Neural cell (in vitro differentiated cells): ENCODE results near the gene KCNAB2. TPM values are rescaled to one million over a fixed set of nuclear protein-coding genes. Genes with fewer than 3 reads are reported as not detected.
A peak's percentile ranks its signal among the peaks of the same experiment; 100 is the strongest.

Source experiments
- H2AFZ ChIP-seq: fragments of 200-600, 300-800 bp; sonication (generic), shearing (Covaris generic); 2 replicates; pipeline ENCODE4 v1.6.0; 2014; ENCODE audit warnings: low read depth, mild to moderate bottlenecking, antibody characterized with exemption, low read length, moderate library complexity
- H3F3A ChIP-seq: fragments of 200-600 bp; shearing (Covaris generic); 2 replicates; pipeline ENCODE4 v1.6.1; 2016; ENCODE audit warnings: mild to moderate bottlenecking, moderate library complexity, mixed read lengths, antibody characterized with exemption, low read length; ENCODE audit not compliant: insufficient read depth, poor library complexity, severe bottlenecking
- H3K27ac ChIP-seq: fragments of 200-600, 300-800 bp; sonication (generic), shearing (Covaris generic); 2 replicates; pipeline ENCODE4 v1.5.1; 2014; ENCODE audit warnings: mild to moderate bottlenecking, low read length, moderate library complexity
- H3K27me3 ChIP-seq: fragments of 300-800, 200-600 bp; sonication (generic), shearing (Covaris generic); 2 replicates; pipeline ENCODE4 v1.6.0; 2014; ENCODE audit warnings: mild to moderate bottlenecking, low read depth, low read length, moderate library complexity; ENCODE audit not compliant: insufficient read depth
- H3K36me3 ChIP-seq: fragments of 300-800, 200-600 bp; sonication (generic), shearing (Covaris generic); 2 replicates; pipeline ENCODE4 v1.5.1; 2014; ENCODE audit warnings: mild to moderate bottlenecking, antibody characterized with exemption, low read length, moderate library complexity; ENCODE audit not compliant: insufficient read depth
- H3K4me2 ChIP-seq: fragments of 300-800, 200-600 bp; sonication (generic), shearing (Covaris generic); 2 replicates; pipeline ENCODE4 v1.6.0; 2014; ENCODE audit warnings: mild to moderate bottlenecking, low read length
- H3K4me3 ChIP-seq: fragments of 300-800, 200-600 bp; sonication (generic), shearing (Covaris generic); 2 replicates; pipeline ENCODE4 v1.5.1; 2014; ENCODE audit warnings: mild to moderate bottlenecking, low read length, moderate library complexity
- H3K79me2 ChIP-seq: fragments of 200-600 bp; shearing (Covaris generic); replicated peaks from 2 replicates; pipeline ENCODE4 v1.6.0; 2014; ENCODE audit warnings: mild to moderate bottlenecking, low read length, moderate library complexity; ENCODE audit not compliant: insufficient read depth
- H3K9ac ChIP-seq: fragments of 300-800, 200-600 bp; sonication (generic), shearing (Covaris generic); 2 replicates; pipeline ENCODE4 v1.6.1; 2016; ENCODE audit warnings: mild to moderate bottlenecking, low read length, mixed read lengths
- H3K9me2 ChIP-seq: fragments of 200-600 bp; shearing (Covaris generic); 2 replicates; pipeline ENCODE4 v1.6.1; 2016; ENCODE audit warnings: mild to moderate bottlenecking, low read length, mixed read lengths; ENCODE audit not compliant: insufficient read depth
- H3K9me3 ChIP-seq: fragments of 200-600, 300-800 bp; sonication (generic), shearing (Covaris generic); 2 replicates; pipeline ENCODE4 v1.6.1; 2016; ENCODE audit warnings: mild to moderate bottlenecking, mixed run types, low read length, moderate library complexity, mixed read lengths
- H4K20me1 ChIP-seq: fragments of 200-600 bp; shearing (Covaris generic); 2 replicates; pipeline ENCODE4 v1.6.1; 2016; ENCODE audit warnings: mild to moderate bottlenecking, mixed run types; ENCODE audit not compliant: insufficient read depth
- CTCF ChIP-seq: fragments of 450-650 bp; IDR thresholded peaks from 2 replicates; pipeline ENCODE4 v1.5.1; 2014; ENCODE audit warnings: antibody characterized with exemption, mild to moderate bottlenecking, moderate library complexity; ENCODE audit not compliant: poor library complexity, severe bottlenecking
- EP300 ChIP-seq: fragments of 450-650 bp; conservative IDR thresholded peaks from 2 replicates; pipeline ENCODE4 v1.6.1; 2014; ENCODE audit warnings: antibody characterized with exemption, mild to moderate bottlenecking, moderate library complexity; ENCODE audit not compliant: poor library complexity, severe bottlenecking
- EZH2 ChIP-seq: fragments of 200-600, 300-800 bp; shearing (Covaris generic), sonication (generic); IDR thresholded peaks from 2 replicates; pipeline ENCODE4 v1.6.1; 2014; ENCODE audit warnings: antibody characterized with exemption, low read length, borderline replicate concordance, mild to moderate bottlenecking; ENCODE audit not compliant: insufficient read depth, poor library complexity, severe bottlenecking
- MXI1 ChIP-seq: fragments of 450-650 bp; conservative IDR thresholded peaks from 2 replicates; pipeline ENCODE4 v1.6.1; 2014; ENCODE audit warnings: antibody characterized with exemption, mild to moderate bottlenecking; ENCODE audit not compliant: poor library complexity, severe bottlenecking
- POLR2AphosphoS5 ChIP-seq: IDR thresholded peaks from 2 replicates; pipeline ENCODE4 v1.6.1; 2012
- RAD21 ChIP-seq: fragments of 450-650 bp; conservative IDR thresholded peaks from 2 replicates; pipeline ENCODE4 v1.6.1; 2014; ENCODE audit warnings: antibody characterized with exemption, mild to moderate bottlenecking, moderate library complexity
- REST ChIP-seq: IDR thresholded peaks from 2 replicates; pipeline ENCODE4 v1.6.1; 2012; ENCODE audit warnings: borderline replicate concordance
- SMC3 ChIP-seq: fragments of 450-650 bp; conservative IDR thresholded peaks from 2 replicates; pipeline ENCODE4 v1.6.1; 2014; ENCODE audit warnings: antibody characterized with exemption, mild to moderate bottlenecking, moderate library complexity; ENCODE audit not compliant: poor library complexity
- TAF1 ChIP-seq: IDR thresholded peaks from 2 replicates; pipeline ENCODE4 v1.6.1; 2012; ENCODE audit warnings: low read depth
- polyA plus RNA-seq: library from polyadenylated mRNA; depleted of rRNA; stranded (reverse); fragments of >200 nt; gene quantifications from 2 replicates; pipeline ENCODE4 v1.2.3, GENCODE V29; 2014

Gene KCNAB2
- polyA plus RNA-seq, 1 donor from 2014 or later = 11.7 TPM

- TF ChIP-seq REST (no peak), CTCF (no peak), POLR2AphosphoS5 (no peak), RAD21 (no peak), MXI1 (no peak), EZH2 (no peak), TAF1 (no peak), EP300 (no peak), SMC3 (no peak)
- Histone ChIP-seq H3K27me3 (no peaks in the 10 kb centered on the region), H3K4me3 (peak overlapping the region; percentile 25), H3K4me2 (no peak overlapping the region), H2AFZ (no peak overlapping the region), H3F3A (no peaks in the 10 kb centered on the region), H3K9me2 (no peaks in the 10 kb centered on the region), H4K20me1 (no peaks in the 10 kb centered on the region), H3K36me3 (no peaks in the 10 kb centered on the region), H3K79me2 (no peaks in the 10 kb centered on the region), H3K9me3 (no peaks in the 10 kb centered on the region), H3K9ac (peak overlapping the region; percentile 44), H3K27ac (peak overlapping the region; percentile 89)
Measured at GRCh38 chr1:6004412-6005123, 41.1 kb upstream of the KCNAB2 start.

GRCh38 chr1:6005276-6005917 is 40.3 kb upstream of the KCNAB2 start:
- H3K9me3 ChIP-seq = no peaks in the 10 kb centered on the region
- TF ChIP-seq RAD21 (no peak), POLR2AphosphoS5 (no peak), EP300 (no peak), CTCF (no peak), MXI1 (no peak), EZH2 (no peak), SMC3 (no peak), REST (no peak), TAF1 (no peak)
- no peaks in the 10 kb centered on the region for H3F3A ChIP-seq
- no peak overlapping the region for H3K4me3 ChIP-seq
- H3K27ac ChIP-seq = peak overlapping the region; percentile 20
- H4K20me1 ChIP-seq = no peaks in the 10 kb centered on the region
- H3K4me2 ChIP-seq = no peak overlapping the region
- H3K27me3 ChIP-seq = no peaks in the 10 kb centered on the region
- no peaks in the 10 kb centered on the region for H3K9me2 ChIP-seq
- no peak overlapping the region for H2AFZ ChIP-seq
- H3K36me3 ChIP-seq = no peaks in the 10 kb centered on the region
- no peaks in the 10 kb centered on the region for H3K79me2 ChIP-seq
- H3K9ac ChIP-seq = no peak overlapping the region
